Activated CD4-positive, alpha-beta T cell treated with anti-CD3 and anti-CD28 coated beads, Interleukin-2, Interleukin-4, amounts not matched to agents 100 ng/mL and 50 ng/mL, durations not matched to agents 16 hours and 8 hours (primary cell): ENCODE measurements around the gene FILIP1.
"Not testable (repeated sequence)": the region's sequence is repeated elsewhere in the genome, so short reads cannot be mapped to it uniquely, and the experiment has no call there.

Experiments
- DNase-seq: peaks from one replicate; pipeline ENCODE4 v3.0.0-alpha.2; 2020; ENCODE audit warnings: low spot score

FILIP1 gene

DNA sequence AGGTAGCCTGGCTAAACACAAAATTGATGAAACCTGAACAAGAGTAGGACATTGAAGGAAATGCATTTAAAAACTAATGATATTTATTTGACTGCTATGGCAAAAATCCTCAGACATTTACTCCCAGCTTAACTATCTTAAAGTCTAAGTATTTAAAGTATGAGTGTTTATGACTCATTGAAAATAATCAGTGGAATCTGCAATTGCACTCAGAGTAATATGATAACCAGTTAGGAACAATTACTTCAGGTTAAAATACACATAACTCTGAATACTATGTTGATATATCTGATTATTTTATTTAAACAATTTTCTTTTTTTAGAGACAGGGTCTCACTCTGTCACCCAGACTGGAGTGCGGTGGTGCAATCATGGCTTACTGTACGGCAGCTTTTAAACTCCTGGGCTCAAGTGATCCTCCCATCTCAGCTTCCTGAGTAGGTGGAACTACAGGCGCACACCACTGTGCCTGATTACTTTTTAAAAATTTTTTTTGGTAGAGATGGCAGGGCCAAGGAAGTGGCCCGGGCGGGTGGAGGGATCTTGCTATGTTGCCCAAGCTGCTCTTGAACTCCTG, 43.9 kb downstream of the FILIP1 start:
- DNase-seq = no peak

DNA sequence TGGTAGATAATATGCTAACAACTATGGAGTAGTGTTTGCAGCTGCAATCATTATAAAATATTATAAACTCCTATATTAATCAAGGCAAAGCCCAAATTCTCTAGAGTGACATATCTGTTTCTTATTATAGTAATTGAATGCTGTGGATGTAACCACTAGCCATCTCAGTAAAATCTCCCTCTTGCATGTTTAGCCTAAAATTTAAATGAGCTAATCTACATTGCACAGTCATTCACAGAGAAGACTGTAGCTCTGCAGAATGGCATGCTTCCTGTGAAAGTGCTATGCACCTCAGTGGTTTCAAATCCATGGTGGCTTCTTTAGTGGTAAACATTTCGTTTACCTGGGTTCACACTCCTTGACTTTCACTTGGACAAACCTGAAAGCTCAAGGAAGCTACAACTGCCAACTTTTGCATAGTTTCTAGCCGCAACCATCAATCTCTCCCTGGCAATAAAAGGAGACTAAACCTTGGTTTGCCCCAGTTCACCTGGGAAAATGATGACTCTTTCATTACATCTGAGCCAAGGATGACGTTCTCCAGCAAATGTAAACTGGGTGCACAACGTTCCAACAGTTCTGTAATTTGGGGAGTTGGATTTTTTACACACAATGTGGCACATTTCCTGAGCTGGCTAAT, 47.2 kb downstream of the FILIP1 start:
- peak; percentile 34 for DNase-seq

DNA sequence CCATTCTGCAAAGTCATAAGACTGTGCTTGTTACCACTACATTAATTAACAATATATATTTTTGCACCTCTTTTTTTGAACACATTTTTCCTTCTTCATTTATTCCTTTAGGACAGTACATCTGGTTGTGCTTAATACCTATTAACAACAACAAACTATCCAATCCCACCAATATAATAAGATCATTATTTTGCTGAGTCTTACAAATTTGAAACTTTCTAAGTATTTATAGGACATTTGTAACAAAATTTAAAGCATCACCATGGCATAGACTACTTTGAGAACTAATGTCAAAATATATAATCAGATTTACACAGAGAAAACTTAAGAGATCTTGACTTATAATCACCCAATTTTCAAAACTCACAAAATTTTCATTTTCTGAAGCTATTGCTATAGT, 47.9 kb downstream of the FILIP1 start:
- no peak for DNase-seq

DNA sequence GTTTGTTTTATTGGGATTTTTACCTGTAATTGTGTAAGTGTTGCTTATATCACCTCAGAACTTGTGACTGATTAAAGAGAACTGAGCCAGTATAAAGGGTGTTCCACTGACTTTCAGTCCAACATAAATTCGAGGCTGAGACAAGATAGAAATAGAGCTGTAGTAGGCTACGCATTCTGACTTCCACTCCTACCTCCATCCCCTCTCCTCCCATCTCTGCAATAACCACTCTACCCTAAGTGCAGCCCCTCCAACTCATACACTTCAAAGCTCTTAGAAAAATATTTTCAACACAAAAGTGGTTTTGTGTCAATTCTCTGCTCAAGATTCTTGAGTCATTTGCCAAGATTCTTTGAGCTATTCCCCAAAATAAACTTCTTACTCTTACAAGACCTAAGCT, 48.7 kb downstream of the FILIP1 start:
- no peak for DNase-seq

DNA sequence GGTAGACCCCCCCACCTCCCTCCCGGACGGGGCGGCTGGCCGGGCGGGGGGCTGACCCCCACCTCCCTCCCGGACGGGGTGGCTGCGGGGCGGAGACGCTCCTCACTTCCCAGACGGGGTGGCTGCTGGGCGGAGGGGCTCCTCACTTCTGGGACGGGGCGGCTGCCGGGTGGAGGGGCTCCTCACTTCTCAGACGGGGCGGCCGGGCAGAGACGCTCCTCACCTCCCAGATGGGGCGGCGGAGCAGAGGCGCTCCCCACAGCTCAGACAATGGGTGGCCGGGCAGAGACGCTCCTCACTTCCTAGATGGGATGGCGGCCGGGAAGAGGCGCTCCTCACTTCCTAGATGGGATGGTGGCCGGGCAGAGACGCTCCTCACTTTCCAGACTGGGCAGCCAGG, 51.7 kb downstream of the FILIP1 start:
- not testable (repeated sequence) for DNase-seq

DNA sequence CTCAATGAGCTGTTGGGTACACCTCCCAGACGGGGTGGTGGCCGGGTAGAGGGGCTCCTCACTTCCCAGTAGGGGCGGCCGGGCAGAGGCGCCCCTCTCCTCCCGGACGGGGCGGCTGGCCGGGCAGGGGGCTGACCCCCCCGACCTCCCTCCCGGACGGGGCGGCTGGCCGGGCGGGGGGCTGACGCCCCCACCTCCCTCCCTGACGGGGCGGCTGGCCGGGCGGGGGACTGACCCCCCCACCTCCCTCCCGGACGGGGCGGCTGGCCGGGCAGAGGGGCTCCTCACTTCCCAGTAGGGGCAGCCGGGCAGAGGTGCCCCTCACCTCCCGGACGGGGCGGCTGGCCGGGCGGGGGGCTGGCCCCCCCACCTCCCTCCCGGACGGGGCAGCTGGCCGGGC, 52.1 kb downstream of the FILIP1 start:
- not testable (repeated sequence) for DNase-seq

DNA sequence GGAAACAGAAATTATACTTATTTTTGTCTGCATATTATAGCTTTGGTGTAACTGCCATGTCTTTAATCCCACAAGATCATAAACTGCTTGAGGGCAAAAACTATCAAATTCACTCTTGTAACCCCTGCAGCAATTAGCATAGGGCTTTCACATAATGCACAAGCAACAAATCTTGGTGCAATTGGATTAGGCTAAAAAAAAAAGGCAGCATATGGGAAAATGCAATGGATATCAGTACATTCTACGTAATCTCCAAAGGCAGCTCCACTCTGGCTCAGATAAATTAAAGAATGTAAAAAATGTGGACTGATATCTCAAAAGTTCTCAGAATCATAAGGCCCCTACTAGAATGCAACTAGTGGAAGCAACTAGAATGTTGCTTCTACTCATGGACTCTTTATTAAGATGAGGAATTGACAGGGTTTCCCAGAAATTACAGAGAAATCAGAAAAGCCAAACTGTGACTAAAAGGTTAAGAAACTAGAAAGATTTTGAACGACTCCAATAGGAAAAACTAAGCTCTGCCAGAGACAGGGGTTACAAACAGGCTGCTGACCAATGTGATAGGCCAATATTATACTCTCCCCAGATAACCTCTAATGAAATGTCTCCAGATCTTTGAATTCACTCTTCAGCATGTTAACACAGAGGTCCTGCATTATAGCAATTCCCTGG, 55.0 kb downstream of the FILIP1 start:
- no peak for DNase-seq

DNA sequence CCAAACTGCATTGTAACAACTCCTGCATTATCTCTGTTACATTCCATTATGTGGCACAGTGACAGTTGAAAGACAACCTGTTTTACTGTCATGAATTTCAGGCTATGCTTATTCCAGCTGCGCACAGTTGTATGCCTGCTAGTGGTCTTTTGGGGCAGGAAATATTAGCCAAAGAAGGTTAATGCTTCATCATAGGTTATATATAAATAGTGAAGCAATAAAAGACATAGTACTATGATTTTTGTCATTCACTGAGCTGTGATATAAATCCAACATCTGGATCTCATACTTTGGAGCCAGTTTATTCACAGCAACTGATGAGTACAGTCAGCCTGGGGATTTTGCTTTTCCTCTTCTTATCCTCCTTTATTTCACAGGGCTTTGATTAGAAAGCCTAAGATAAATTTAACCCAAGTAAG, 55.6 kb downstream of the FILIP1 start:
- DNase-seq = no peak

DNA sequence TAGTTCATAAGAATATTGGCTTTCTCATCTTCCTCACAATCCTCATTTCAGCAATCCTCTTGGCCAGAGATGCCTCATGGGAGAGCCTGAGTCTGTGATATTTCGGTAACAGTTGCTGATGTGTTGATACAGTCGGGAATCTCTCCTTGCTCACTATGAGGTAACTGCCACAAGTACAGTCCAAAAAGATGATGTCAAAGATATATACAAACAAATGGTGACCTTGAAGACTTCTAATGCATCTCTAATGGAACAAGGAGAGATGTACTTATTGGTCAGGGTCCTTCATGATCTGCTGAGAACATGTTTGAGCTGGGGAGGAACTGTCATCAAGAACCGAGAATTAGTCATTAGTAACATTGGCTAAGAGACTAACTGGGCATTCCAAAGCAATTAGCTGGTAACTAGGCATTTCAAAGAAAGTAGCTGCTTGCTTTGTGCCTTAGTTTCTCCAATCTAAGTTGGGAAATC, 56.1 kb downstream of the FILIP1 start:
- no peak for DNase-seq

DNA sequence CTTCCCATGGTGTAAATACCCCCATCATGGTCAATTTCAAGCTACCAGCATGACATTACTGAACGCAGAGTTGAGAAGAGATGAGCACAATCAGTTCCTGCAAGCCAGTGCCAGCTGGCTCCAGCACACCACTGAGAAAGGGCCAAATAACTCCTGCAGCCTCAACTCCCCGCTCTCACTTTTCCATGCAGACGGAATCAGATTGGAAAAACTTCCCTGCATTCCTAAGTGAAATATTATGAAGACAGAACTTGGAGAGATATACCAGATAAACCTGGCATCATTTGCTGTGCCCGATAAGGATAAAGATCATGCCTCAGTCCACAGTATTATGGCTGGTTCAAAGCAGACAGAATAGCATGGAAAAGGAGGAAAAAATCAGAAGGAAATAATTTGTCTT, 56.7 kb downstream of the FILIP1 start:
- DNase-seq = no peak

DNA sequence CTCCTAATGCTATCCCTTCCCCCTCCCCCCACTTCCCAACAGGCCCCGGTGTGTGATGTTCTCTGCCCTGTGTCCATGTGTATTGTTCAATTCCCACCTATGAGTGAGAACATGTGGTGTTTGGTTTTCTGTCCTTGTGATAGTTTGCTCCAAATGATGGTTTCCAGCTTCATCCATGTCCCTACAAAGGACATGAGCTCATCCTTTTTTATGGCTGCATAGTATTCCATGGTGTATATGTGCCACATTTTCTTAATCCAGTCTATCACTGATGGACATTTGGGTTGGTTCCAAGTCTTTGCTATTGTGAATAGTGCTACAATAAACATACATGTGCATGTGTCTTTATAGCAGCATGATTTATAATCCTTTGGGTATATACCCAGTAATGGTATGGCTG, 60.8 kb downstream of the FILIP1 start:
- DNase-seq = not testable (repeated sequence)

DNA sequence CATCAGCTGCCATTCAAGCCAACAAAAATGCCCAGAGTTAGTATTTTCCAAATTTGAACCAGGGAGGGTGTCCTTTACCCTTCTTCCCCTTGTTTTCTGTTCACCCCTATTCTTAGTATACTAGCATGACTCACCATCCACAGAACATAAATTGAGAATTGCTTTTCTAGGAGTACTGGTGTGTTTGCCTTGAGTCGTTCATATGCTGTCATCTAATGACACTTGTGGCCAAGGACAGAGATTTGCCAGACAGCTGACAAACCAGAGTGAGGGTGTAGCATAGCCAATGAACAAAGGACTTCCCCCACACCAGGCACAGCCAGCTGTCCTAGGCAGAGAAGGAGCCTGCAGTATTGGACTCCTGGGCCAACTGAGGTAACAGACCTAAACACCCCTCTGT, 62.2 kb downstream of the FILIP1 start:
- DNase-seq = no peak

DNA sequence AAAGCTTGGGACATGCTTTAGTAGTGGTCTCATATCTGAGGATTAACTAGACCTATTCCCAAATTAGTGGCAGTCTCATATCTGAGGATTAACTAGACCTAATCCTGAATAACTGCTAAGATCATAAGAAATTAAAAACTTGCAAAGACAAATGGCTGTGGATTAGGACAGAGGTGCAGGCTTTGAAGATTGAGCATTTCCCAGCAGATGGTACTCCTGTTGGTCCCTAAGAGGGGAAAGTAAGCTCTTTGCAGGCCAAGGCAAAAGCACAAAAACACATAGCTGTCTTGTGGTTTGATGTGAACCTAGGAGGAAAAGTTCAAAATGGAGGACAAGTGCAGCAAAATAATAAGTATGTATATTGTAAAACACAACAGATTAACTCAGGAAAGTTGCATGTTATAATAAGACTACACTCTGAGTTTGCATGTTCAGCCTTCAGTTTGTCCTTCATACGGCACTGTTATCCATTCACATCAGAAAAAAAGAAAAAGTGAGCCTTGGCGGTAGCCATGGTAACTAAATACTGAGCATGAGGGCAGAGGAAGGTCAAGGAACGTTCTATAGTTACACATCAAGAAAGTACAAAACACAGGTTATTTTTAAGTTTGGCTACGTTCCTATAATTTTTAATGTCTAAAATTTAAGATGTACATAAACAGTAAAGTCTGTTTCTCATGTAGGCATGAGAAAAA, 62.8 kb downstream of the FILIP1 start:
- DNase-seq = no peak

DNA sequence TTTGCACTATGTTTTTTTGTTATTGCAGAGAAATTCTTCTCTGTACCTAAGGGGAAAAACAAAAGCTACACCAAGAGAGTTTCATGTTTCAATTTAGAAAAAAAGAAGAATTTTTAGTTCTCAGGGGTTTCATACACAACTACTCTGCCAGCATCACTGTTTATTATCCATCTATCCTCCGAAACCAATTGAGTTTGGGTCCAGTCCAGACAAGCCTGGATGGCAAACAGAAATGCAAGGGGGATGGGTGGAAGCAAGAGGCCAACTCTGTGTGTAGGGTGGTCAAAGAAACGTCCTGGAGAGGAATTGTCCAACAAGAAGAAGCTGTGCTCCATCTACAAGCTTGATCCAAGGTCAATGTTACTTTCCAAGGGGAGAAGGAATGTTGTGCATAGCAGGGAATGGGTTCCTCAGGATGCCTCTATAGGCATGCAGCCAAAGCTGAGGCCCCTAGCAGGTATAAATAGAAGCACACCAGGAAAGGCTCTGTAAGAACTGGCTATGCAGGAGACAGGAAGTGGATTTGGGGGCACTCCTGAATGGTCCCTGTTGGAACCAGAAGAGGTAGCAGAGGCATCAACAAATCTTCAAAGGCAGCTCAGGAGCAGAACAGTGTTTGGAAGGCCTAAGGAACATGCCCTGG, 64.4 kb downstream of the FILIP1 start:
- no peak for DNase-seq

DNA sequence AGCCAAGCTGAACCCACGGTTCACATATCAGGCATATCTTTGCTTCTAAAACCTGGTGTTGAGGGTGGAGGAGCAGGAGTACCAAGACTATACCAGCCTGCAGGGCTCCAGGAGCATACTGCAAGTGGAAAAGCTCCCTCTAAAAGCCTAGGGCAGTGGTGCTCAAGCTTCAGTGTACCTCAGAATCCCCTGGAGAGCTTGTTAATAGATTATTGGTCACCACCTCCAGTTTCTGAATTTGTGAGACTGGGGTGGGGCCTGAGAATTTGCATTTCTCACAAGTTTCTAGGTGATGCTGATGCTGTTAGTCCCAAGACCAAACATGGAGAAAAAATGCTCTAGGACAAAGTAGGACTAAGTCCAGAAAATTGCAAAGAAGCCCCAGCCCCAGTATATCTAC, 65.4 kb downstream of the FILIP1 start:
- no peak for DNase-seq

DNA sequence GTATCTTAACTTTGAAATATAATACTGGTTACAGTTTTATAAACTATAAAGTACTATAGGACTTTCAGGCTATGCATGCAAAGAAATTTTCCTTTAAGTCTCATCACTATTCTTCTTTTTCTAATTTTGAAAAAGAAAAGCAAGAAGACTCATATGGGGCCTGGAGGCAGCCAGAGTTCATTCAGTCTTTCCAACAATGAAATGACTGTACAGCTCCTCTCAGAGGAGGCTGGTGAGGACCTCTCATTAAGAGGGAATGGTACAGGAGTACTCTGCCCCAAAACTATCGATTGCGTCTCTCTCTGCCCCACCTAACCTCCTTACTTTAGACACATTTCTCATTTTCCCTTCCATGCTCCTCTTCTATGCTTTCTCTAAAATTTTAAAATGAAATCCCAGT, 66.3 kb downstream of the FILIP1 start:
- no peak for DNase-seq

DNA sequence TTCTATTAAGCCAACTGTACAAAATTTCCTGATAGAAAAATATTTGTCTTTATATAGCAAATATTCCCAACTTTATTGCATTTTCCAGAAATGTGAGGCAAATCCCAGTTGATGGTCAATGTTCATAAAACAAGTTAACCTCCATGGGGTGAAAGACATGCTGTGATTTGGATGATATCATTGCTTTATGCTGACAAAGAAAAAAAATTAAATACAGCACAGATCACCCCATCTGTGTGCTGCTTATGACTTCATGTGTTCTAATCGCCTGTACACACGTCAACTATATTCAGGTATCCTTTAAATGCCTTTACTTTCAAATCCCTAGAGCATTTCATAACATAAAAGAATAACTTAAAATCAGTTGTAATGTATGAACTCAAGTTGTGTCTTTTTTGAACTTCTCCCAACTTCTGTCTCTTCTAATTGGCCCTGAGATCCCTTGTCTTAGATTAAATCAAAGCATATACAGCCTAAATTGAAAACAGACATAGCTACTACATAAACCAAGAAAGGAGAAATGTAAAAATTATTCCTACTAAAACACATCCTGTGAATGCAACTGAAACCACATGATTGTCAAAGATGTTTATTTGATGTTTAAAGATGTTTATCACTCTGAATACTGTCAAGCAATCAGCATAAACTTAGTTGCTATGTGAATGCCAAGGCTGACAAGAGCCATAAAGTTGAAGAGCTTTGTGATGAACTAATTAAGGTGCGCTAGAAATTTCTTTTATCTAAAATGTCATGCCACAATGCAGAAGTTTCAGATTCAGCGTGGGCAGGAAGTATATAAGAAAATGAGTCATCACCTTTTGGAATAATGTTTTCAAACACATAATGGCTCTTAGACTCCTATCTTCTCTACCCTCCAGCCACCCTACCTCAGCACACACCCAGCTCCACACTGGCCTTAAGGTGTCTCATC, 68.7 kb downstream of the FILIP1 start:
- DNase-seq = no peak

DNA sequence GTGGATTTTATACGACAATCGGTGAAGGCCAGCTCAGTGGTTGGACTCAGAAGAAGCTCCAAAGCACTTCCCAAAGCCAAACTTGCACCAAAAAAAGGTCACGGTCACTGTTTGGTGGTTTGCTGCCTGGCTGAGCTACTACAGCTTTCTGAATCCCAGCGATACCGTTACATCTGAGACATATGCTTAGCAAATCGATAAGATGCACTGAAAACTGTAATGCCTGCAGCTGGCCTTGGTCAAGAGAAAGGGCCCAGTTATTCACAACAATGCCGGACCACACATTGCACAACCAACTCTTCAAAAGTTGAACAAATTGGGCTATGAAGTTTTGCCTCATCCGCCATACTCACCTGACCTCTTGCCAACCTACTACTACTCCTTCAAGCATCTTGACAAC, 70.2 kb downstream of the FILIP1 start:
- DNase-seq = no peak

DNA sequence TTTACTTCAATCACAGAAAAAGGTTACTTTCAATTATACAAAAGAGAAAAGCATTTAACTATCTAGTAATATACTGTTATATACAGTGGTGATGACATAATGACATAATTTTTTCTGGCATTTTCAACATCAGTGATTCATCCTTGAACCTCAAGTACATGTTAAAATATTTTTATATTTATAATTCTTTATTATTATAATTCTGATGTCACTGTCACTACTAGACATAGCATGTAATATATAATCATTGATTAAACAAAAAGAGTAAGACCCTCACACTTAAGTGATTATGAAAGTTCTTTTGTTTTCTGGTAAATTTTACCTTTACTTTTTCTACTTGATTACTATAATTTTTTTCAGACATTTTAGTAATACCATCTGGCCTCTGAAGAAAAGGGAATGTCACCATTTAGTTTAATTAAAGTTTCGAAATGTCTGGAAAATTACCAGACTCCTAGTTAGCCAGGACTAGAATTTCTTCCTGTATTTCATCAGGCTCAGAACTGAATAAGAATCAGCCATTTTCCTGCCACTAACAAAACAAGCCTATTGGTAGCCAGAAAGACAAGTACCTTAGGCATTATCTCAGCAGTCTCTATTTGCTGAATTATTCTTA, 71.5 kb downstream of the FILIP1 start:
- no peak for DNase-seq

DNA sequence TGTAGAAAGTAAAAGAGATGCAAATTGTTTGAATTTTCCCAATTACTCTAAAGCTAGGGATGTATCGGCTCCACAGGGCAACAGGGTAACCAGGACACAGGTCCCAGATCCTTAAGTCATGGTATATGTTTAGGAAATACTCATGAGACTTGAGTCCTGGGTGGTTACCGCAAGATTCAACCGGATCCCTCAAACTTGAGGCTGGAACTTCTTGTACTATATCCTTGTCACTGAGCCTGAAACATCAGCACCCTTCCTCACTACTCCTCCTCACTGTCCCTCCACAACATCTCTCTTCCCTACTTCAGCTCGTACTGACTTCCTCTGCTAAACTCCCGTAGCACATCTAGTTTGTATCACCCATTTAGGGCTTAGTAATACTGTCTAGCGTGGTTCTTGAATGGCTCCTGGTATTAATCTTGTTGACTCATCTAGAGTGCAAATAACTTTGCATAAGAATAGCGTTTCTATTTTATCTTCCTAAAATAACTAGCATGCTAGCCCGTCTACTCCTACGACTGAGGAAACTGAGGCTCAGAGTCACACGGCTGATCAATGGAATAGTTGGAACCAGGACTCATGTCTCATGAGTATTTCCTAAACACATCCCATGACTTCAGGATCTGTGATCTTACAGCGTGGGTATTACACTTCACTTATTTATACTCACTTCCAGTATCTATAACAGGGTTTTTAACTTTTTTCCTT, 72.1 kb downstream of the FILIP1 start:
- DNase-seq = no peak
